Measurements from ENCODE around the gene SND1.

GRCh38 chr7:127618775-127619174 is 33.2 kb upstream of the SND1 start:
- TF ChIP-seq POLR2A (IDR thresholded peaks at IDR 0.05) (no peak), POLR2AphosphoS5 (IDR thresholded peaks at IDR 0.05) (no peak)
